Measurements from ENCODE around the gene PCSK6.

Gene PCSK6

GRCh38 chr15:101439920-101440319 lies 49.6 kb downstream of the PCSK6 start:
- TF ChIP-seq, protein P1, sequence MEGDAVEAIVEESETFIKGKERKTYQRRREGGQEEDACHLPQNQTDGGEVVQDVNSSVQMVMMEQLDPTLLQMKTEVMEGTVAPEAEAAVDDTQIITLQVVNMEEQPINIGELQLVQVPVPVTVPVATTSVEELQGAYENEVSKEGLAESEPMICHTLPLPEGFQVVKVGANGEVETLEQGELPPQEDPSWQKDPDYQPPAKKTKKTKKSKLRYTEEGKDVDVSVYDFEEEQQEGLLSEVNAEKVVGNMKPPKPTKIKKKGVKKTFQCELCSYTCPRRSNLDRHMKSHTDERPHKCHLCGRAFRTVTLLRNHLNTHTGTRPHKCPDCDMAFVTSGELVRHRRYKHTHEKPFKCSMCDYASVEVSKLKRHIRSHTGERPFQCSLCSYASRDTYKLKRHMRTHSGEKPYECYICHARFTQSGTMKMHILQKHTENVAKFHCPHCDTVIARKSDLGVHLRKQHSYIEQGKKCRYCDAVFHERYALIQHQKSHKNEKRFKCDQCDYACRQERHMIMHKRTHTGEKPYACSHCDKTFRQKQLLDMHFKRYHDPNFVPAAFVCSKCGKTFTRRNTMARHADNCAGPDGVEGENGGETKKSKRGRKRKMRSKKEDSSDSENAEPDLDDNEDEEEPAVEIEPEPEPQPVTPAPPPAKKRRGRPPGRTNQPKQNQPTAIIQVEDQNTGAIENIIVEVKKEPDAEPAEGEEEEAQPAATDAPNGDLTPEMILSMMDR (IDR thresholded peaks at IDR 0.05; ENCODE audit: insufficient read depth, low read length, missing control alignments) = no peak
- H3K4me3 ChIP-seq (ENCODE audit: low read depth, low read length) = peak overlapping the region; percentile 46
- DNase-seq (ENCODE audit: low read depth, low spot score) = peak; percentile 42
- CTCF ChIA-PET = interaction anchor here (1.1 kb wide), 1 partner anchor 178 kb away, joined by 3 read pairs; no protein-coding TSS in a partner anchor
- POLR2A ChIA-PET = no interaction called here

DNA sequence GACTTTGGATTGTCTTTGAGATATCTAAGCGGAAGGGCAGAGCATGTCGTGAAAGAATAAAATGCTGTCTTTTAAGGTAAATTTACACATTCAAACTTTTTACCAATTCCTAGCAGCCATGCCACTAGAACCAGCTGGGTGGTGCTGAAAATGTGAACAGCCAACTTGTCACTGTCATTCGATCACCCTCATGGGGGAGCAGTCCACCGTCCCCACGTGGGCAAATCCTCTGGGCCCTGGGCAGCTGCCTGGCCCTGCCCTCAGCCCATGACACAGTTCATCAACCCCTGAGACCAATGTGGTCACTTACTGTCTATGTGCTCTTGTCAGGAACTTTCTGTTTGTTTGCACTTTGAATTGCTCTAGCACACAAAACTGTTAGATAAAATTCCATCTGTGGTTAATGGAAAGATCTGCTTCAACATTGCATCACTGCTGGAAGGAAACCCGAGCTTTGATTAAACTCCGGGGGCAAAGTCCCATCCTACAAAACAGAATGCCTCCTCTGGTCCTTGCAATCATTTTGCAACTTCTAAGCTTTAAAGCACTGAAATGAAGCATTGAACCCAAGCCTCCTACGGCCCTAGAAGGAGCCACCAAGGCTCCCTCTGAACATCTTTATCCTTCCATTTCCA lies 50.1 kb downstream of the PCSK6 start:
- ChIA-PET CTCF (interaction anchor here (1.1 kb wide), 1 partner anchor 179 kb away, joined by 3 read pairs; no protein-coding TSS in a partner anchor), POLR2A (no interaction called here)
- TF ChIP-seq, protein P1 (IDR thresholded peaks at IDR 0.05; ENCODE audit: insufficient read depth, low read length, missing control alignments) = no peak
- DNase-seq (ENCODE audit: low read depth, low spot score) = no peak
- peak overlapping the region; percentile 46 for H3K4me3 ChIP-seq (ENCODE audit: low read depth, low read length)

DNA sequence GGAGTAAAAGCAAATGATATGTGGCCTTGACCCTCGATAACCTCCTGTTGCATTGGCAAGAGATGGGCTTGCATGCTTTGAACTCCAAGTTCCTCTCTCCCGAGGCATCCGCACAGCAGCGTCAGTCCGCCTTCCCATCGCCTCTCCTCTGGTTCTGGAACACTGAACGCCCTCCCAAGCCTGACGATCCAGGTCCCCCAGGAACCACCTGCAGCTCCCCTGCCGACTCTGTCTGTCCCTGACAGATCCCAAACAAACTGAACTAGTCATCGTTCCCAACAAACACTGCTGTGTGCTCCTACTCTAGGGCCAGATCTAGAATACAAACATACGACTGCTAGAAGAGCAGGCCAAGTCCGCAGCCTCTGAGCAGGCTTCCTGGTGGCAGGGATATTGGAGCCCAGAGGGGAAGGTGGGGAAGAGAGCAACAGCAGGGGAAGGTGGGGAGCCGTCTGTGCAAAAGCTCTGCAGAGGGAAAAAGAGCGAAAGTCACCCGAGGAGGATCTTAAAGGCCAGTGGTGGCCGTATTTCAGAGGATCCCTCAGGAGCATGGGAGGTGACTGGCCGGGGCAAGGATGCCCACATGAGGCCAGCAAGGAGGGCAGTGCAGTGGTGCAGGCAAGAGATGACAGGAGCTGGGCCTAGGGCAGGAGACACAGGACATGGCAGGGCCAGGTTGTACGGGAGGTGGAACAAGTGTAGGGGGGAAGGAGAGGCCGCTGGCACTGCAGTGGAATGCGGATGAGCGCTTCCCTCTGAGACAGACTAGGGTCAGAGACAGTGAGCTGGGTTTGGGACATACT lies 50.8 kb downstream of the PCSK6 start:
- CTCF ChIA-PET = no interaction called here

GRCh38 chr15:101437618-101438481 lies 51.7 kb downstream of the PCSK6 start:
- POLR2A ChIA-PET = interaction anchor here (0.7 kb wide), 1 partner anchor 17 kb away, joined by 3 read pairs; no protein-coding TSS in a partner anchor
- CTCF ChIA-PET = interaction anchor here (1.2 kb wide), 1 partner anchor 204 kb away, joined by 4 read pairs; no protein-coding TSS in a partner anchor
- no peak for DNase-seq (ENCODE audit: low read depth, low spot score)

More for the DNA sequence above, 50.8 kb downstream of the PCSK6 start:
- TF ChIP-seq, protein P1 (IDR thresholded peaks at IDR 0.05; ENCODE audit: insufficient read depth, low read length, missing control alignments) = no peak
- POLR2A ChIA-PET = no interaction called here
- DNase-seq (ENCODE audit: low read depth, low spot score) = no peak
- H3K4me3 ChIP-seq (ENCODE audit: low read depth, low read length) = no peak overlapping the region

GRCh38 chr15:101437209-101437608 lies 52.3 kb downstream of the PCSK6 start:
- TF ChIP-seq, protein P1 (IDR thresholded peaks at IDR 0.05; ENCODE audit: insufficient read depth, low read length, missing control alignments) = no peak
- no peak overlapping the region for H3K4me3 ChIP-seq (ENCODE audit: low read depth, low read length)
- POLR2A ChIA-PET = interaction anchor here (0.7 kb wide), 1 partner anchor 16 kb away, joined by 3 read pairs; no protein-coding TSS in a partner anchor
- DNase-seq (ENCODE audit: low read depth, low spot score) = no peak
- CTCF ChIA-PET = interaction anchor here (1.2 kb wide), 1 partner anchor 205 kb away, joined by 4 read pairs; no protein-coding TSS in a partner anchor

More at GRCh38 chr15:101437618-101438481, 51.7 kb downstream of the PCSK6 start:
- H3K4me3 ChIP-seq (ENCODE audit: low read depth, low read length) = no peak overlapping the region
- TF ChIP-seq, protein P1 (IDR thresholded peaks at IDR 0.05; ENCODE audit: insufficient read depth, low read length, missing control alignments) = no peak

All from AG04449 (cell line).